Measurements from ENCODE around the gene CMTM5. TPM values are rescaled to one million over a fixed set of nuclear protein-coding genes. Genes with fewer than 3 reads are reported as not detected.
A peak's percentile ranks its signal among the peaks of the same experiment; 100 is the strongest.

Gene CMTM5, protein sequence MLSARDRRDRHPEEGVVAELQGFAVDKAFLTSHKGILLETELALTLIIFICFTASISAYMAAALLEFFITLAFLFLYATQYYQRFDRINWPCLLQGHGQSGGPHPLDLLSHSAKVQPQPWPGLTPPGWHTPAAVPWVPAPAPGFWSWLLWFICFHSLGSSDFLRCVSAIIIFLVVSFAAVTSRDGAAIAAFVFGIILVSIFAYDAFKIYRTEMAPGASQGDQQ
- 1 to 10 TPM in 1 of 2 donors, not detected in 1; 4.1 TPM for total RNA-seq
- polyA plus RNA-seq = 1 to 10 TPM in 1 of 2 donors, under 1 TPM in 1; 0.50 to 1.5 TPM
- long read RNA-seq, donor 1 = 0 reads
- long read RNA-seq, donor 2, partial matches to known transcripts = 0 of 1 reads
- long read RNA-seq, donor 2, other reads (novel, unspliced or antisense) = 0 of 1 reads

DNA sequence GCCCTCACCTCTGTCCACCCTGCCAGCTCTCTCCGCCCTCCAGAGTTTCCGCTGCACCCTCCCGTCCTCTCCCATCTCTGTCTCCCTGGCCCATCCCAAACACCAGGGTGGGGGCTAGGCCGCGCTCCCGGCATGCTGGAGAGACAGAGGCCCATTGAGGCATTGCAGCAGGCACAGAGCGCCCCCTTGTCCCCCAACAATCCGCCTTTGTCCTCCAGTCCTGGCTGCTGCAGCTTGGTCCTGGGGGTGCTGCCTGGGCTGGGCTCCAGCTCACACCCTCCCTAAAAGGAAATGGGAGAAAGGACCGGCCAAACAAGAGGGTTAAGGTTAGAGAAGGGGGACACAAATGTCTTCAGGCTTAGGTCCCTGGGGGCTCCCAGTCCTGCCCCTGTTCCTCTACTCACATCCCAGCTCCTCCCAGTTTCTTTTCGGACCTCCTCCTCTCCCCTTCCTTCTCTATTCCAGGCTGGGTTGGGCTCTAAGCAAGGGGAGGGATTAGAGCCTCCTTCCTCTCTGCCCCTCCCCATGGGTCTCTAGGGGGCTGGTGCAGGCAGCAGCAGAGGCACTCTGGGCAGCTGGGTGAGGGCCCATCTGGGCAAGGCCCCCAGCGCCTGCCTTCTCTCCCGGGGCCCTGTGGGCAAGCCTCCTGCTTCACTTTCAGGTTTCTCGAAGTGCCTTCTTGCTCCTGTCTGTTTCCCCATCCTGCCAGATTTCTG is at the start of gene CMTM5:
Gene CMTM5, plus strand, starts transcription at position 565 of the 716 bp plus-strand sequence. CDS start 206 bp downstream, outside the sequence.
- no peak within 1 kb of the TSS for H3K4me3 ChIP-seq (ENCODE audit: low read length in 2 of 2)
- WGBS, 2 donors = 31% methylated on average over 13 of the region's 13 CpGs
- no peaks in the 10 kb centered on the region for H3K36me3 ChIP-seq (ENCODE audit: control insufficient read depth in 1 of 2, insufficient read depth in 2 of 2, low read length in 1 of 2)
- no peaks in the 10 kb centered on the region for H3K9me3 ChIP-seq (ENCODE audit: control insufficient read depth, low read length)
- no peaks in the 10 kb centered on the region for H3K4me1 ChIP-seq (ENCODE audit: control insufficient read depth in 1 of 2, insufficient read depth in 2 of 2, low read length in 2 of 2)
- no peak within 1 kb of the TSS for H3K27ac ChIP-seq (ENCODE audit: low read depth in 1 of 2, low read length in 2 of 2)
- H3K27me3 ChIP-seq (ENCODE audit: control insufficient read depth in 1 of 2, insufficient read depth in 2 of 2, low read length in 1 of 2) = no peaks in the 10 kb centered on the region
- ATAC-seq (ENCODE audit: low FRiP score) = peak; percentile 57
- intact Hi-C loops (cut with DNase I) = loop anchor here (5.0 kb wide), 2 partner anchors 109 to 114 kb away; no protein-coding TSS in a partner anchor
- DNase-seq = peak in 1 of 2 donors; percentile 74

DNA sequence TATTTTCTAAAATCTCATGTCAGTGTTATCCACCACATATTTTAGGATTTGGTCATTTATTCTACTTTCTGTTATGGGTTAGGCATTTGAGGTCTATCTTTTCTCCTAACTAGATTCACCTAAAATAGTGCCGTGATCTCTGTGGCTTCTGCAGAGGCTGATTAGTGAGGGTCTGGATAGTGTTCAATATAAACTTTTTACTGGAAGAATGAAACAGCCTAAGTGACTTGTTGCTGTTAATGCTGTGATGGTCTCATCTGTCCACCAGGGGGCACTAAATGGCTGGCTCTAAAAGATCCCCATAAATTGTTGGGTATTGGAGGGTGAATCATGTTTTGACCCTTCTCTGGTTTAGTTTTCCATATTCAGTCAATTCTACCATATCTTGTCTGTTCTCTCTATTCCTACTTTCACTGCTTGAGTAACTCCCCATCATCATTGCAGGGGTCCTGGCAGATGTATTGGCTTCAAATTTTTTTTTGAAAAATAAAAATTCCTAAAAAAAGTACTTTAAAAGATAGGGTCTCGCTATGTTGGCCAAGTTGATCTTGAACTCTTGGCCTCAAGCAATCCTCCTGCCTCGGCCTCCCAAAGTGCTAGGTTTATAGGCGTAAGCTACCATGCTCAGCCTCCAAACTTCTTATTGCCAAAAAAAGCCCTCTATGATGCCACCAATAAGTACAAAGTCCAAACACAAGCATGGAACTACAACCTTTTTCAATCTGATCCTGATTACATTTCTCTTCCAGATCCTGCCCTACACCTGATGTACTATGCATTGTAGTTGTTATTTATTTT is 48.7 kb upstream of the CMTM5 start:
- ATAC-seq (ENCODE audit: low FRiP score) (peak; percentile 87), DNase-seq (no peak)
- Histone ChIP-seq H3K27me3 (ENCODE audit: control insufficient read depth in 1 of 2, insufficient read depth in 2 of 2, low read length in 1 of 2) (no peaks in the 10 kb centered on the region), H3K4me1 (ENCODE audit: control insufficient read depth in 1 of 2, insufficient read depth in 2 of 2, low read length in 2 of 2) (no peaks in the 10 kb centered on the region), H3K36me3 (ENCODE audit: control insufficient read depth in 1 of 2, insufficient read depth in 2 of 2, low read length in 1 of 2) (peaks cover under 1 to 7% of the 10 kb centered on the region in 2 donors), H3K4me3 (ENCODE audit: low read length in 2 of 2) (no peak overlapping the region), H3K27ac (ENCODE audit: low read depth in 1 of 2, low read length in 2 of 2) (no peak overlapping the region), H3K9me3 (ENCODE audit: control insufficient read depth, low read length) (no peaks in the 10 kb centered on the region)
- WGBS, 2 donors = 25 to 28% methylated on average over 4 of the region's 4 CpGs
- intact Hi-C loops (cut with DNase I) = loop anchor here (1.0 to 10.0 kb wide), 5 partner anchors 52 to 237 kb away; partner anchors contain the start of genes AP1G2 (in 1 of the 2), THTPA (in 1 of the 2) and ZFHX2 (in 1 of the 2)

DNA sequence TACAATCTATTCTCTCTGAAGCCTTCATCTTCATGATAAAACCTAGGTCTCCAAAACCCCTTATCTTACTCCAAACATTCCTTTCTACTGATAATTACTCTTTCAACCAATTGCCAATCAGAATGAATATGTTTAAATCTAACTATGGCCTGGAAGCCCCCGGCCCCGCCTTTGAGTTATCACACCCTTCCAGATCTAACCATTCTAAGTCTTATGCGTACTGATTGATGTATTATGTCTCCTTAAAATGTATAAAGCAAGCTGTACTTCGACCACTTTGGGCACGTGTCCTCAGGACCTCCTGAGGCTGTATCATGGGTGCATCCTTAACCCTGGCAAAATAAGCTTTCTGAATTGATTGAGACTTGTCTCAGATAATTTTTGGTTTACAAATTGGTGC is 41.2 kb upstream of the CMTM5 start:
- no peak for ATAC-seq (ENCODE audit: low FRiP score)
- H3K4me3 ChIP-seq (ENCODE audit: low read length in 2 of 2) = no peak overlapping the region
- 87 to 89% methylated on average over 5 of the region's 5 CpGs for WGBS, 2 donors

DNA sequence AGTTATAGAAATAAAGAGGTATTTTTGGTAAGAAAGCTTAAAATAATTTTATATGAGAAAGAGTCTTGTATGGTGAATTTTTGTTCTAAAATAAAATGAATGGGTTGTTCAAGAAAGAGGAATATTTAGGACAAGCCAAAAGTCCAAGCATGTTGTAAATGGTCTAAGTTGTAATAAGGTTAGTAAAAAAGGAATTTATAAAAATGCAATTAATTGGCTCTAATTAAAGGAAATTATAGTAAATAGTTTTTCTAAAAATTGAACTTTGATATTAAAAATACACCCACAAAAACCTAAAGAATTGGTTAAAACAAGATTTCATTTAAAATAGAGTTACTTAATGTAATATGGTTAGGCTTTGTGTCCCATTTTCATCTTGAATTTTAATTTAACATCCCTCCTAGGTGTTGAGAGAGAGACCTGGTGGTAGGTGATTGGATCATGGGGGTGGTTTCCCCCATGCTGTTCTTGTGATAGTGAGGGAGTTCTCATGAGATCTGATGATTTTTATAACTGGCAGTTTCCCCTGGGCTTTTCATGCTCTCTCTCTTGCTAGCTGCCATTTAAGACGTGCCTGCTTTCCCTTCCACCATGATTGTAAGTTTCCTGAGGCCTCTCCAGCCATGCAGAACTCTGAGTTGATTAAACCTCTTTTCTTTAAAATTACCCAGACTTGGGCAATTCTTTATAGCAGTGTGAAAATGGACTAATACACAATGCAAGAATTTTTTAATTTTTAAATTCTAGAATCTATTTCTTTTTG is 37.2 kb upstream of the CMTM5 start:
- intact Hi-C loops (cut with DNase I) = no loop called here
- WGBS, 2 donors = 88 to 91% methylated on average over 1 of the region's 1 CpG
- Histone ChIP-seq H3K27me3 (ENCODE audit: control insufficient read depth in 1 of 2, insufficient read depth in 2 of 2, low read length in 1 of 2) (no peaks in the 10 kb centered on the region), H3K4me1 (ENCODE audit: control insufficient read depth in 1 of 2, insufficient read depth in 2 of 2, low read length in 2 of 2) (no peaks in the 10 kb centered on the region), H3K9me3 (ENCODE audit: control insufficient read depth, low read length) (no peaks in the 10 kb centered on the region), H3K27ac (ENCODE audit: low read depth in 1 of 2, low read length in 2 of 2) (no peak overlapping the region), H3K4me3 (ENCODE audit: low read length in 2 of 2) (no peak overlapping the region), H3K36me3 (ENCODE audit: control insufficient read depth in 1 of 2, insufficient read depth in 2 of 2, low read length in 1 of 2) (no peaks in the 10 kb centered on the region)
- no peak for ATAC-seq (ENCODE audit: low FRiP score)
- DNase-seq = no peak

More for the DNA sequence above, 41.2 kb upstream of the CMTM5 start:
- intact Hi-C loops (cut with DNase I) = no loop called here
- H3K9me3 ChIP-seq (ENCODE audit: control insufficient read depth, low read length) = no peaks in the 10 kb centered on the region
- H3K36me3 ChIP-seq (ENCODE audit: control insufficient read depth in 1 of 2, insufficient read depth in 2 of 2, low read length in 1 of 2) = no peaks in the 10 kb centered on the region
- no peaks in the 10 kb centered on the region for H3K27me3 ChIP-seq (ENCODE audit: control insufficient read depth in 1 of 2, insufficient read depth in 2 of 2, low read length in 1 of 2)
- H3K4me1 ChIP-seq (ENCODE audit: control insufficient read depth in 1 of 2, insufficient read depth in 2 of 2, low read length in 2 of 2) = no peaks in the 10 kb centered on the region
- H3K27ac ChIP-seq (ENCODE audit: low read depth in 1 of 2, low read length in 2 of 2) = no peak overlapping the region
- DNase-seq = no peak

DNA sequence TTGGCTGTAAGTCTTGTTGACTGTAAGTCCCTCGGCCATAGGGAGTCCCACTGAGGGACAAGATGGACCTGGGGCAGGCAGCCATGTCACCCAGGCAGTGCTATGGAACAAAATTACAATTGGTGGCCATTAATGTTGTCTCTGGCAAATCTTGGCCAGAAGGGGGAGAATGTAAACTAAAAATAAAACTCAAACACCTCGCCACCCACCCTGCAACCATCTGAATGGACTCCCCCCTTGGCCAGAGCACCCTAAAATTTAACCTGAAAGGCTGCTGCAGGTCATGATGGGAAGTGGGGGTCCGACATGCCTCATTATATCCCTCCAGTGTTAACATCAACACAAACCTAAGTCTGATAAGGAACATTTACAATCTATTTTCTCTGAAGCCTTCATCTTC is 32.4 kb upstream of the CMTM5 start:
- intact Hi-C loops (cut with DNase I) = no loop called here
- DNase-seq (no peak), ATAC-seq (ENCODE audit: low FRiP score) (no peak)

DNA sequence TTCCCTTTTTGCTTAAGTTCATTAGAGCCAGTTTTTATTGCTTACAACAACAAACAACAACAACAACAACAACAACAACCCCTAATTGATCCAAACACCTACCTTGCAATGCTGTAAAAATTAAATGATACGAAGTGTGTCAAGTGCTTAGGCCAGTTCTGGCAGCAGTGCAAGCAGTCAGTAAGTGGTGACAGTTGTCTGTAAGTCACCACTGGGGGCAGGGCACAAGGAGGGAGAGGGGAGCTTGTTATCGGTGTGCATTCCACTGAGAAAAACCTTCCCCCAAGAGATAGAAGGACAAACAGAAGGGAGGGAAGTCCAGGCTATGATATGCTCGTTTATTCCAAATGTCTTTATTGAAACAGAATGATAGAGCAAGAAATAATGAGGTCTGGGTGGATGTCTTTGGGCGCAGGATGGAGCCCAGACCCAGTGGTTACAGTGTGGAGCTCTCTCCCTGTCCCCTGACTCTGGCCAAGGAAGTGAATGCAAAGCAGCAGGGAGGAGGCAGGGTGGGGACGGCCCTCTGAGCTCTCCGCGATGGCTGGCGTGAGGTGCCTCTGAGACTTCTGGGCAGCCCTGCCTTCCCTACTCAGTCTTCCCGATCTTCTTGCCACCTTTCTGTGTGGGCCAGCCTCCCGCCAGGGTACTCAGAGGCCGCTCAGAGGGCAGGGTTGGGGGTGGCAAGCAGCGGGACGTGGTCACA is 30.7 kb upstream of the CMTM5 start:
- intact Hi-C loops (cut with DNase I) = no loop called here
- ATAC-seq (ENCODE audit: low FRiP score) = no peak
- no peak for DNase-seq
- Histone ChIP-seq H3K4me1 (ENCODE audit: control insufficient read depth in 1 of 2, insufficient read depth in 2 of 2, low read length in 2 of 2) (no peaks in the 10 kb centered on the region), H3K4me3 (ENCODE audit: low read length in 2 of 2) (no peak overlapping the region), H3K27me3 (ENCODE audit: control insufficient read depth in 1 of 2, insufficient read depth in 2 of 2, low read length in 1 of 2) (no peaks in the 10 kb centered on the region), H3K27ac (ENCODE audit: low read depth in 1 of 2, low read length in 2 of 2) (no peak overlapping the region), H3K36me3 (ENCODE audit: control insufficient read depth in 1 of 2, insufficient read depth in 2 of 2, low read length in 1 of 2) (no peaks in the 10 kb centered on the region), H3K9me3 (ENCODE audit: control insufficient read depth, low read length) (no peaks in the 10 kb centered on the region)
- WGBS, 2 donors = 78 to 80% methylated on average over 12 to 13 of the region's 13 CpGs

More for the DNA sequence above, 32.4 kb upstream of the CMTM5 start:
- Histone ChIP-seq H3K27me3 (ENCODE audit: control insufficient read depth in 1 of 2, insufficient read depth in 2 of 2, low read length in 1 of 2) (no peaks in the 10 kb centered on the region), H3K36me3 (ENCODE audit: control insufficient read depth in 1 of 2, insufficient read depth in 2 of 2, low read length in 1 of 2) (no peaks in the 10 kb centered on the region), H3K4me3 (ENCODE audit: low read length in 2 of 2) (no peak overlapping the region), H3K9me3 (ENCODE audit: control insufficient read depth, low read length) (no peaks in the 10 kb centered on the region), H3K4me1 (ENCODE audit: control insufficient read depth in 1 of 2, insufficient read depth in 2 of 2, low read length in 2 of 2) (no peaks in the 10 kb centered on the region), H3K27ac (ENCODE audit: low read depth in 1 of 2, low read length in 2 of 2) (no peak overlapping the region)
- 50 to 55% methylated on average over 3 of the region's 3 CpGs for WGBS, 2 donors

DNA sequence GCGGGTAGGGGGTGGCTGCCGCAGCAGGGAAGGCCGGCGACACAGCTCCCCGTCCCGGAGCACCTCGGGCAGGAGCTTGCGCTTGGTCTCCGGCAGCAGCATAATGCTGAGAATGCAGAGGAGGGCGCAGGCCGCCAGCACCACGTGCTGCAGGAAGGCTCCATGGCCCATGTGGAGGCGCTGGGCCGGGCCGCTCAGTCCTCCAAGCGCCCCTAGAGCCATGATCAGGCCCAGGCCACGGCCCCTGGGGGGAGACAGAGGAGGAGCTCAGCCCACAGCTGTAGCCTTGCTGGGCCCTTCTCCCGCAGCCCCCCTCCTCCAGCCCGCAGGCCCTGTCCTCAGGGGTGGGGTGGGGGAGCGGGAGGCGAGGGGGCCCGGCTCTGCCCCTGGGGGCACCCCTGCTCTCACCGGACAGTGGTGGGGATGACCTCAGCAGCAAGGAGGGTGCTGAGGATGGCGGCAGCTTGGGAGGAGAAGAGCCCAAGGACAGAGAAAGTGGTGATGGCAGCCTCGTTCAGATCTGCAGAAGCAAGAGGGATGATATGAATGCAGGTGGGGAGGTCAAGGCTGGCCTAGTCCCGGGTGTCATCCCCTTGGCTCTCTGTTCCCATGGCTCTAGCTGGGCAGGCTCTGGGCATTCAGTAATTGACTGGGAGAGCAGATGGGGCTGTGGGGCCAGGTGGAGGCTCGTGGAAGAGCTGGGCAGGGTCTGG is 30.0 kb upstream of the CMTM5 start:
- 83 to 84% methylated on average over 26 to 27 of the region's 27 CpGs for WGBS, 2 donors
- Histone ChIP-seq H3K4me3 (ENCODE audit: low read length in 2 of 2) (no peak overlapping the region), H3K36me3 (ENCODE audit: control insufficient read depth in 1 of 2, insufficient read depth in 2 of 2, low read length in 1 of 2) (no peaks in the 10 kb centered on the region), H3K27ac (ENCODE audit: low read depth in 1 of 2, low read length in 2 of 2) (no peak overlapping the region), H3K27me3 (ENCODE audit: control insufficient read depth in 1 of 2, insufficient read depth in 2 of 2, low read length in 1 of 2) (no peaks in the 10 kb centered on the region), H3K9me3 (ENCODE audit: control insufficient read depth, low read length) (no peaks in the 10 kb centered on the region), H3K4me1 (ENCODE audit: control insufficient read depth in 1 of 2, insufficient read depth in 2 of 2, low read length in 2 of 2) (no peaks in the 10 kb centered on the region)
- no peak for DNase-seq
- intact Hi-C loops (cut with DNase I) = no loop called here
- no peak for ATAC-seq (ENCODE audit: low FRiP score)

All from aorta (tissue), 5 donors.